ENCODE results near the gene ZDHHC3.

- no peak for TF ChIP-seq CTCF (conservative IDR thresholded peaks at IDR 0.05 in 1 of 2, IDR thresholded peaks at IDR 0.05 in 1 of 2; ENCODE audit: extremely low read depth in 1 of 2, insufficient read depth in 1 of 2, low read depth in 1 of 2, low read length in 2 of 2)
- no peak for TF ChIP-seq EZH2 (IDR thresholded peaks at IDR 0.05; ENCODE audit: borderline replicate concordance, low read length)
Measured at GRCh38 chr3:44989141-44989540, 13.2 kb upstream of the ZDHHC3 start.
